GM23338 (cell line): ENCODE measurements around the gene M1AP. TPM values are rescaled to one million over a fixed set of nuclear protein-coding genes. Genes with fewer than 3 reads are reported as not detected.

Experiments used
- ATAC-seq: fragments of 200-7000 bp; cut with Tn5 transposase; 3 replicates; pipeline ENCODE4 v1.9.1; 2020
- DNase-seq: peaks from one replicate; pipeline ENCODE4 v3.0.0-alpha.2; 2015; ENCODE audit warnings: low spot score
- H2AFZ ChIP-seq: fragments of 200-600 bp; sonication (generic); 2 replicates; pipeline ENCODE4 v1.8.0; 2016; ENCODE audit warnings: antibody characterized with exemption, mild to moderate bottlenecking, moderate library complexity
- H3F3A ChIP-seq: fragments of 200-600 bp; sonication (generic); replicated peaks from 2 replicates; pipeline ENCODE4 v1.8.0; 2017; ENCODE audit warnings: antibody characterized with exemption, mixed run types, low read depth
- H3K27ac ChIP-seq: fragments of 200-600 bp; sonication (generic); 2 replicates; pipeline ENCODE4 v1.6.1; 2016; ENCODE audit warnings: low read depth
- H3K27me3 ChIP-seq: fragments of 200-600 bp; sonication (generic); 2 replicates; pipeline ENCODE4 v1.8.0; 2016; ENCODE audit warnings: mild to moderate bottlenecking, mixed run types, moderate library complexity; ENCODE audit not compliant: insufficient read depth
- H3K36me3 ChIP-seq: fragments of 200-600 bp; sonication (generic); 2 replicates; pipeline ENCODE4 v1.8.0; 2016; ENCODE audit warnings: mild to moderate bottlenecking; ENCODE audit not compliant: insufficient read depth
- H3K4me1 ChIP-seq: fragments of 200-600 bp; sonication (generic); 2 replicates; pipeline ENCODE4 v1.8.0; 2016; ENCODE audit warnings: mild to moderate bottlenecking, moderate library complexity; ENCODE audit not compliant: insufficient read depth
- H3K4me2 ChIP-seq: fragments of 200-600 bp; sonication (generic); 2 replicates; pipeline ENCODE4 v1.7.1; 2017; ENCODE audit warnings: mixed run types
- H3K4me3 ChIP-seq: fragments of 200-600 bp; sonication (generic); 2 replicates; pipeline ENCODE4 v1.6.1; 2016; ENCODE audit warnings: mixed run types
- H3K79me2 ChIP-seq: fragments of 200-600 bp; sonication (generic); replicated peaks from 2 replicates; pipeline ENCODE4 v1.8.0; 2017; ENCODE audit warnings: mild to moderate bottlenecking; ENCODE audit not compliant: insufficient read depth
- H3K9me2 ChIP-seq: fragments of 200-600 bp; sonication (generic); 2 replicates; pipeline ENCODE4 v1.8.0; 2017; ENCODE audit not compliant: insufficient read depth
- H4K20me1 ChIP-seq: fragments of 200-600 bp; sonication (generic); replicated peaks from 2 replicates; pipeline ENCODE4 v1.8.0; 2017; ENCODE audit warnings: mild to moderate bottlenecking; ENCODE audit not compliant: insufficient read depth
- H3K27ac Mint-ChIP-seq: 2 replicates; pipeline ENCODE4 v1.8.0; 2020; ENCODE audit warnings: inconsistent platforms, mild to moderate bottlenecking, moderate library complexity, mixed read lengths
- H3K27me3 Mint-ChIP-seq: 3 replicates; pipeline ENCODE4 v1.8.0; 2022; ENCODE audit warnings: low read depth, mild to moderate bottlenecking, moderate library complexity, mixed read lengths, inconsistent platforms; ENCODE audit not compliant: insufficient read depth, poor library complexity
- H3K36me3 Mint-ChIP-seq: 3 replicates; pipeline ENCODE4 v1.8.0; 2021; ENCODE audit warnings: low read depth, mild to moderate bottlenecking, inconsistent platforms, moderate library complexity, mixed read lengths
- H3K4me1 Mint-ChIP-seq: 3 replicates; pipeline ENCODE4 v1.8.0; 2020; ENCODE audit warnings: mild to moderate bottlenecking, inconsistent platforms, mixed read lengths
- H3K4me3 Mint-ChIP-seq: 3 replicates; pipeline ENCODE4 v1.8.0; 2021; ENCODE audit warnings: moderate library complexity, mild to moderate bottlenecking, inconsistent platforms, mixed read lengths
- H3K9me3 Mint-ChIP-seq: 3 replicates; pipeline ENCODE4 v1.8.0; 2020; ENCODE audit warnings: moderate library complexity, mild to moderate bottlenecking, inconsistent platforms, mixed read lengths
- CTCF ChIP-seq, 2 experiments: fragments of 200-600 bp in 1 of 2; sonication (generic) in 1 of 2; conservative IDR thresholded peaks; 2 replicates each; pipeline versions ENCODE4 v1.5.1 to v1.6.1; 2016 to 2017; ENCODE audit warnings: antibody characterized with exemption in 2 of 2, low read depth in 2 of 2, mild to moderate bottlenecking in 2 of 2, moderate library complexity in 1 of 2
- ETS1 ChIP-seq: IDR thresholded peaks from 2 replicates; pipeline ENCODE4 v1.6.1; 2016; ENCODE audit warnings: antibody characterized with exemption
- EZH2 ChIP-seq: fragments of 200-600 bp; sonication (generic); IDR thresholded peaks from one replicate; pipeline ENCODE4 v1.8.0; 2017; ENCODE audit warnings: antibody characterized with exemption, mild to moderate bottlenecking, low read depth; ENCODE audit not compliant: unreplicated experiment
- EZH2phosphoT487 ChIP-seq: fragments of 200-600 bp; sonication (generic); IDR thresholded peaks from one replicate; pipeline ENCODE4 v1.8.1; 2018; ENCODE audit warnings: antibody characterized with exemption; ENCODE audit not compliant: unreplicated experiment
- NANOG ChIP-seq: IDR thresholded peaks from 2 replicates; pipeline ENCODE4 v1.6.1; 2016; ENCODE audit warnings: antibody characterized with exemption, borderline replicate concordance
- POLR2AphosphoS5 ChIP-seq: IDR thresholded peaks from 2 replicates; pipeline ENCODE4 v1.6.1; 2016; ENCODE audit warnings: antibody characterized with exemption, low read depth
- REST ChIP-seq: IDR thresholded peaks from one replicate; pipeline ENCODE4 v1.6.1; 2018; ENCODE audit warnings: antibody characterized with exemption; ENCODE audit not compliant: unreplicated experiment
- ZNF114 ChIP-seq: fragments of 250-450 bp; sonication (Bioruptor Pico); IDR thresholded peaks from 2 replicates; pipeline ENCODE4 v1.5.0; 2020; ENCODE audit warnings: mild to moderate bottlenecking, moderate library complexity
- ZNF331 ChIP-seq: fragments of 250-450 bp; sonication (Bioruptor Pico); IDR thresholded peaks from 2 replicates; pipeline ENCODE4 v1.5.0; 2020; ENCODE audit warnings: low read depth, mild to moderate bottlenecking, moderate library complexity
- ZNF462 ChIP-seq: fragments of 250-450 bp; sonication (Bioruptor Pico); IDR thresholded peaks from 2 replicates; pipeline ENCODE4 v1.5.0; 2020; ENCODE audit warnings: mild to moderate bottlenecking, moderate library complexity
- polyA plus RNA-seq: library from polyadenylated mRNA; unstranded; fragments of >200 nt; fragmentation: Nextera tagmentation; extraction: Ambion mirVana; gene quantifications from 2 replicates; pipeline ENCODE4 v1.2.1, GENCODE V29; 2016
- total RNA-seq: library from RNA; depleted of rRNA; stranded (reverse); fragments of >200 nt; shearing (Covaris generic); gene quantifications from 2 replicates; pipeline ENCODE4 v1.2.3, GENCODE V29; 2014

Gene M1AP
- total and polyA plus RNA-seq, 2 experiments from 2014 or later = 5.1 to 12.1 TPM

- TF ChIP-seq ZNF462 (CRISPR knock-in tag) (no peak), CTCF (conservative IDR thresholded peaks at IDR 0.05; ENCODE audit: low read depth in 2 of 2) (no peak), ZNF331 (CRISPR knock-in tag) (no peak), EZH2 (no peak), ZNF114 (CRISPR knock-in tag) (no peak), NANOG (no peak), EZH2phosphoT487 (no peak)
Measured at GRCh38 chr2:74682501-74682900, 34.4 kb upstream of the M1AP start (continued).

GRCh38 chr2:74679615-74680014 is 31.5 kb upstream of the M1AP start:
- Histone ChIP-seq H3K4me1 (no peaks in the 10 kb centered on the region), H3K27me3 (no peaks in the 10 kb centered on the region), H3K79me2 (no peaks in the 10 kb centered on the region), H4K20me1 (no peaks in the 10 kb centered on the region), H3K36me3 (no peaks in the 10 kb centered on the region), H3K4me3 (no peak overlapping the region), H3K4me2 (no peak overlapping the region), H3K9me2 (no peaks in the 10 kb centered on the region; the same call in 1 of the 2 replicates), H2AFZ (no peak overlapping the region), H3K27ac (no peak overlapping the region), H3F3A (no peaks in the 10 kb centered on the region)
- Mint-ChIP-seq H3K27ac (no peak overlapping the region), H3K9me3 (no peaks in the 10 kb centered on the region), H3K4me3 (no peak overlapping the region), H3K4me1 (no peaks in the 10 kb centered on the region), H3K36me3 (no peaks in the 10 kb centered on the region; the same call in 2 of the 3 replicates), H3K27me3 (no peaks in the 10 kb centered on the region)
- DNase-seq = no peak
- TF ChIP-seq ETS1 = no peak
- TF ChIP-seq REST = no peak
- no peak for TF ChIP-seq POLR2AphosphoS5
- no peak for ATAC-seq
